H9 (cell line): ENCODE results near the gene PPP2R5B. TPM values are rescaled to one million over a fixed set of nuclear protein-coding genes. Genes with fewer than 3 reads are reported as not detected.

ENCODE experiments used
- DNase-seq: peaks from one replicate; pipeline ENCODE4 v3.0.0-alpha.2; 2017
- H2AFZ ChIP-seq: one replicate; pipeline ENCODE4 v1.6.1; 2013; ENCODE audit warnings: mild to moderate bottlenecking, low read length, control low read depth, moderate library complexity
- H2AK5ac ChIP-seq: 2 replicates; pipeline ENCODE4 v1.6.1; 2013; ENCODE audit warnings: low read length, control low read depth, mixed read lengths; ENCODE audit not compliant: insufficient read length
- H2BK120ac ChIP-seq: one replicate; pipeline ENCODE4 v1.6.1; 2013; ENCODE audit warnings: low read depth, mild to moderate bottlenecking, low read length, control low read depth, inconsistent platforms; ENCODE audit not compliant: poor library complexity, severe bottlenecking
- H2BK12ac ChIP-seq: 2 replicates; pipeline ENCODE4 v1.6.1; 2013; ENCODE audit warnings: low read length, control low read depth, mixed read lengths, low read depth; ENCODE audit not compliant: insufficient read length
- H2BK15ac ChIP-seq: 2 replicates; pipeline ENCODE4 v1.6.1; 2013; ENCODE audit warnings: low read depth, low read length, control low read depth
- H2BK20ac ChIP-seq: one replicate; pipeline ENCODE4 v1.6.1; 2013; ENCODE audit warnings: low read depth, mild to moderate bottlenecking, low read length, control low read depth, inconsistent platforms; ENCODE audit not compliant: poor library complexity, severe bottlenecking
- H2BK5ac ChIP-seq: 2 replicates; pipeline ENCODE4 v1.6.1; 2013; ENCODE audit warnings: low read length, control low read depth, mixed read lengths; ENCODE audit not compliant: insufficient read length
- H3K14ac ChIP-seq: 2 replicates; pipeline ENCODE4 v1.6.1; 2013; ENCODE audit warnings: low read length, control low read depth; ENCODE audit not compliant: insufficient read depth
- H3K18ac ChIP-seq: 2 replicates; pipeline ENCODE4 v1.6.1; 2013; ENCODE audit warnings: low read depth, mild to moderate bottlenecking, mixed read lengths, low read length, control low read depth; ENCODE audit not compliant: insufficient read length
- H3K23ac ChIP-seq: 2 replicates; pipeline ENCODE4 v1.6.1; 2013; ENCODE audit warnings: low read length, control low read depth, mixed read lengths, low read depth; ENCODE audit not compliant: insufficient read length
- H3K23me2 ChIP-seq: 2 replicates; pipeline ENCODE4 v1.6.1; 2013; ENCODE audit warnings: low read depth, mild to moderate bottlenecking, mixed read lengths, low read length, control low read depth; ENCODE audit not compliant: insufficient read length, poor library complexity, severe bottlenecking
- H3K27ac ChIP-seq: 2 replicates; pipeline ENCODE4 v1.5.1; 2013; ENCODE audit warnings: low read length, control low read depth, mixed read lengths, low read depth; ENCODE audit not compliant: insufficient read length
- H3K27me3 ChIP-seq: 2 replicates; pipeline ENCODE4 v1.6.1; 2013; ENCODE audit warnings: low read length, control low read depth, inconsistent platforms; ENCODE audit not compliant: insufficient read depth
- H3K4ac ChIP-seq: 2 replicates; pipeline ENCODE4 v1.6.1; 2013; ENCODE audit warnings: low read depth, mild to moderate bottlenecking, control low read depth, inconsistent platforms, low read length, moderate library complexity
- H3K4me1 ChIP-seq: 2 replicates; pipeline ENCODE4 v1.6.1; 2013; ENCODE audit warnings: low read length, control low read depth, inconsistent platforms; ENCODE audit not compliant: insufficient read depth
- H3K4me2 ChIP-seq: 2 replicates; pipeline ENCODE4 v1.6.1; 2013; ENCODE audit warnings: low read length, control low read depth, mixed read lengths; ENCODE audit not compliant: insufficient read length, insufficient read depth
- H3K56ac ChIP-seq: 2 replicates; pipeline ENCODE4 v1.6.1; 2013; ENCODE audit warnings: low read depth, mild to moderate bottlenecking, mixed read lengths, low read length, control low read depth; ENCODE audit not compliant: insufficient read length
- H3K79me1 ChIP-seq: 2 replicates; pipeline ENCODE4 v1.6.1; 2013; ENCODE audit warnings: low read depth, mild to moderate bottlenecking, moderate library complexity, low read length, control low read depth, inconsistent platforms; ENCODE audit not compliant: insufficient read depth, poor library complexity, severe bottlenecking
- H3K79me2 ChIP-seq: 2 replicates; pipeline ENCODE4 v1.6.1; 2013; ENCODE audit warnings: low read length, control low read depth, inconsistent platforms; ENCODE audit not compliant: insufficient read depth
- H3K9ac ChIP-seq: 2 replicates; pipeline ENCODE4 v1.6.1; 2013; ENCODE audit warnings: low read length, control low read depth, mixed read lengths; ENCODE audit not compliant: insufficient read length; ENCODE audit errors: extremely low read depth
- H3K9me3 ChIP-seq: one replicate; pipeline ENCODE4 v1.6.1; 2013; ENCODE audit warnings: low read depth, low read length, inconsistent platforms; ENCODE audit not compliant: control insufficient read depth
- H3T11ph ChIP-seq: one replicate; pipeline ENCODE4 v1.6.1; 2013; ENCODE audit warnings: mild to moderate bottlenecking, low read length, control low read depth, inconsistent platforms
- H4K20me1 ChIP-seq: one replicate; pipeline ENCODE4 v1.6.1; 2013; ENCODE audit not compliant: control insufficient read depth, insufficient read length, insufficient read depth
- H4K5ac ChIP-seq: 2 replicates; pipeline ENCODE4 v1.6.1; 2013; ENCODE audit warnings: low read depth, mild to moderate bottlenecking, mixed read lengths, low read length, control low read depth; ENCODE audit not compliant: insufficient read length
- H4K8ac ChIP-seq: replicated peaks from 2 replicates; pipeline ENCODE4 v1.6.1; 2013; ENCODE audit warnings: low read length, control low read depth, mixed read lengths, low read depth; ENCODE audit not compliant: insufficient read length
- H4K91ac ChIP-seq: 2 replicates; pipeline ENCODE4 v1.6.1; 2013; ENCODE audit warnings: low read depth, mild to moderate bottlenecking, moderate library complexity, mixed read lengths, low read length, control low read depth; ENCODE audit not compliant: insufficient read length
- H3K27ac Mint-ChIP-seq, 3 experiments: 2 replicates in 2 of 3; 3 replicates in 1 of 3; pipeline ENCODE4 v1.8.0; 2020 to 2021; ENCODE audit warnings: mixed read lengths in 3 of 3, mild to moderate bottlenecking in 1 of 3, moderate library complexity in 1 of 3
- H3K27me3 Mint-ChIP-seq: 2 replicates; pipeline ENCODE4 v1.8.0; 2021; ENCODE audit warnings: low read depth, mild to moderate bottlenecking, moderate library complexity, mixed read lengths
- H3K36me3 Mint-ChIP-seq, 3 experiments: 2 replicates in 2 of 3; 3 replicates in 1 of 3; pipeline ENCODE4 v1.8.0; 2020 to 2021; ENCODE audit warnings: low read depth in 3 of 3, mixed read lengths in 3 of 3; ENCODE audit not compliant: insufficient read depth in 1 of 3
- H3K4me1 Mint-ChIP-seq, 2 experiments: 2 replicates each; pipeline ENCODE4 v1.8.0; 2020; ENCODE audit warnings: mixed read lengths in 2 of 2
- H3K4me3 Mint-ChIP-seq, 2 experiments: 2 replicates in 1 of 2; 3 replicates in 1 of 2; pipeline ENCODE4 v1.8.0; 2020 to 2021; ENCODE audit warnings: mild to moderate bottlenecking in 2 of 2, mixed read lengths in 2 of 2, moderate library complexity in 1 of 2
- H3K9me3 Mint-ChIP-seq, 2 experiments: 2 replicates in 1 of 2; 3 replicates in 1 of 2; pipeline ENCODE4 v1.8.0; 2020; ENCODE audit warnings: mild to moderate bottlenecking in 2 of 2, mixed read lengths in 2 of 2, moderate library complexity in 1 of 2
- WGBS: extraction: QIAGEN DNeasy Blood & Tissue Kit; methylation state at CpG from one replicate; pipeline ENCODE4 v1.1.7; 2013; ENCODE audit warnings: missing lambda C conversion rate, low lambda C conversion rate, mixed read lengths; ENCODE audit not compliant: insufficient read length; ENCODE audit errors: extremely low coverage; 5-methylcytosine and 5-hydroxymethylcytosine counted together
- total RNA-seq: library from RNA; stranded (reverse); gene quantifications from 2 replicates; pipeline ENCODE4 v1.2.1, GENCODE V29; 2021
- TF ChIP-seq, protein P1 (sequence below): fragments of 200-600 bp; sonication (generic); conservative IDR thresholded peaks from 3 replicates; pipeline ENCODE4 v1.8.0; 2021; ENCODE audit warnings: antibody characterized with exemption, mild to moderate bottlenecking

The PPP2R5B gene
- total RNA-seq, 1 experiment from 2014 or later: 6.3 TPM

DNA sequence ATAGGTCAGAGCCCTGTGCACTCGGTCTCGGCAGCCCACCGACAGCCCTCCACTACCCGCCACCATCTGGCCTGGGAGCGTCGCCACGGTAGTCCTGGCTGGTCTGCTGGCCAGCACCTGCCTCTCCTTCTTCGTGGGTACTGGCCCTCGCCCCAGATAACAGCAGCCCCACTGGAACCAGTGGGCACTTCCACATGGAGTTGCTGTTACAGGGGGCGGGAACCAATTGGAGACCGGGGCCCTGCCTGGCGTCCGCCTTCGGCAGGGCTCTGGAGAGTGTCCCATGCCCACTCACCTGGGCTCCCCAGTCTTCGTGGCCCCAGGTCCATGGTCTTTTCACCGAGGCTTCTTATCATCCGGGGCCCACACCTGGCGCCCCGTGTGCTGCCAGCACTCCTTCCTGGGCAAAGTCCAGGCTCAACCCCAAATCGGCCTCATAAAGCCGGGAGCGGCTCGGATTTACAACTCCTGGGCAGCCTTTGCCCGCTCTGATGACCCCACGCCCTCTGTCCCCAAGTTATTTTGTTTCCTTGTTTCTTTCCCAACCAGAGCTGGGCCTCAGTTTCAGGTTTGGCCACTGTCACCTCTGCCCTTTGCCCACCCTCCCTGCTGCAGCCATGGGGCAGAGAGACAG lies 33.2 kb upstream of the PPP2R5B start:
- no peak overlapping the region for H3K4me3 Mint-ChIP-seq
- H3K9me3 Mint-ChIP-seq: no peaks in the 10 kb centered on the region; a peak in 1 of 5 replicates
- Histone ChIP-seq H3T11ph (no peak overlapping the region), H2AFZ (no peak overlapping the region), H3K56ac (no peak overlapping the region), H3K18ac (no peak overlapping the region), H2BK12ac (no peak overlapping the region), H4K8ac (no peak overlapping the region), H3K14ac (no peak overlapping the region), H3K23ac (no peak overlapping the region), H4K20me1 (no peaks in the 10 kb centered on the region), H2AK5ac (no peak overlapping the region), H3K9me3 (no peaks in the 10 kb centered on the region), H4K91ac (no peak overlapping the region), H3K27ac (no peak overlapping the region), H3K9ac (no peak overlapping the region), H4K5ac (no peak overlapping the region), H3K79me2 (no peaks in the 10 kb centered on the region), H3K4me1 (no peaks in the 10 kb centered on the region; the same call in 1 of the 2 replicates), H3K4me2 (no peak overlapping the region), H3K27me3 (no peaks in the 10 kb centered on the region), H3K79me1 (no peaks in the 10 kb centered on the region), H3K4ac (no peak overlapping the region), H2BK15ac (no peak overlapping the region), H2BK120ac (no peak overlapping the region), H3K23me2 (peaks cover 4% of the 10 kb centered on the region), H2BK20ac (no peak overlapping the region), H2BK5ac (no peak overlapping the region)
- no peaks in the 10 kb centered on the region for H3K27me3 Mint-ChIP-seq
- H3K36me3 Mint-ChIP-seq: peaks cover 0 to 6% (median 0%) of the 10 kb centered on the region in 3 experiments; a peak in 2 of 7 replicates
- H3K4me1 Mint-ChIP-seq: peaks cover 12 to 26% of the 10 kb centered on the region in 2 experiments
- TF ChIP-seq, protein P1, sequence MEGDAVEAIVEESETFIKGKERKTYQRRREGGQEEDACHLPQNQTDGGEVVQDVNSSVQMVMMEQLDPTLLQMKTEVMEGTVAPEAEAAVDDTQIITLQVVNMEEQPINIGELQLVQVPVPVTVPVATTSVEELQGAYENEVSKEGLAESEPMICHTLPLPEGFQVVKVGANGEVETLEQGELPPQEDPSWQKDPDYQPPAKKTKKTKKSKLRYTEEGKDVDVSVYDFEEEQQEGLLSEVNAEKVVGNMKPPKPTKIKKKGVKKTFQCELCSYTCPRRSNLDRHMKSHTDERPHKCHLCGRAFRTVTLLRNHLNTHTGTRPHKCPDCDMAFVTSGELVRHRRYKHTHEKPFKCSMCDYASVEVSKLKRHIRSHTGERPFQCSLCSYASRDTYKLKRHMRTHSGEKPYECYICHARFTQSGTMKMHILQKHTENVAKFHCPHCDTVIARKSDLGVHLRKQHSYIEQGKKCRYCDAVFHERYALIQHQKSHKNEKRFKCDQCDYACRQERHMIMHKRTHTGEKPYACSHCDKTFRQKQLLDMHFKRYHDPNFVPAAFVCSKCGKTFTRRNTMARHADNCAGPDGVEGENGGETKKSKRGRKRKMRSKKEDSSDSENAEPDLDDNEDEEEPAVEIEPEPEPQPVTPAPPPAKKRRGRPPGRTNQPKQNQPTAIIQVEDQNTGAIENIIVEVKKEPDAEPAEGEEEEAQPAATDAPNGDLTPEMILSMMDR: no peak
- no CpG with 5 or more reads among the region's 25 CpGs for WGBS
- peak overlapping the region in 1 of 3 experiments; percentile 89; a peak in 2 of 7 replicates for H3K27ac Mint-ChIP-seq
- DNase-seq: no peak
